HG03196 (cell line): ENCODE results near the gene HK3.
"Not testable (repeated sequence)": the region's sequence is repeated elsewhere in the genome, so short reads cannot be mapped to it uniquely, and the experiment has no call there.

Source experiments
- ATAC-seq: cut with Tn5 transposase; IDR thresholded peaks from one replicate; pipeline ENCODE4 v1.9.1; 2021; ENCODE audit not compliant: unreplicated experiment

Gene HK3

DNA sequence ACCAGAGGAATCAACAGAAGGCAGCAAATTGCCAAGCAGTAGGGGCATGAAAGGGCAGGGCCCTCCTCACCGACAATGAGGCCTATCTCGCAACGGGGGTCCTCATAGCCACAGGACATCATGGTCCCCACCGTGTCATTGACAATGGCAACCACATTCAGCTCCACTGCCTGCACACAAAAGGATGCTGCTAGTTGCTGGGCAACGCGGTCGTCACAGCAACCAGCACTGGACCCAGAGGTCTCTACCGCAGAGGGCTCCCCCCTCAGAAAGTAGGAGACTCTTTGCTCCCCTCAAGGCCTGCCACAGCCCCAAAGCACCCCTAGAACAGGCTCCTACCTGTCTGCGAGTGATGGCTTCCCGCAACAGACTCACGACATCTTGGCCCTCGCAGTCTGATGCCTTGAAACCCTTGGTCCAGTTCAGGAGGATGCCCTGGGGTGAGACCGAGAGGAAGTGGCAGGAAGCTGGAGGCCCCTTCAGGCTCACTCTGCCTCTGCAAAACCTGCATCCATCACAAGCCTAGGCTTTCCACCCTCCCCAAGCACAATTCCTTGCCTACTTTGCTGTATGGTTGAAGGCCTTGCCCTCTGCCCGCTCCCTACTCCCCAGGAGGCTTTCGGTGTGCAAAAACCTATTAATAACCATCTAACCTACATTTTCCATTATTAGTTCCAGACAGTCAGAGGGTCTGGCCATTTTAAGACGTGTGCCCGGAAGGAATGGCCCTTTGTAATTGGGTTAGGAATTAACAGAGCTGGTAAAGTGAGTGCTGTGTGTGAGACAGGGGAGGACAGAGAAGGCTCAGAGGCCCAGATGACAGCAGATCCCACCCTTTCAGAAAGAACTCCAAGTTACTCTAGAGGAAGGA, 15.2 kb downstream of the HK3 start:
- no peak for ATAC-seq

DNA sequence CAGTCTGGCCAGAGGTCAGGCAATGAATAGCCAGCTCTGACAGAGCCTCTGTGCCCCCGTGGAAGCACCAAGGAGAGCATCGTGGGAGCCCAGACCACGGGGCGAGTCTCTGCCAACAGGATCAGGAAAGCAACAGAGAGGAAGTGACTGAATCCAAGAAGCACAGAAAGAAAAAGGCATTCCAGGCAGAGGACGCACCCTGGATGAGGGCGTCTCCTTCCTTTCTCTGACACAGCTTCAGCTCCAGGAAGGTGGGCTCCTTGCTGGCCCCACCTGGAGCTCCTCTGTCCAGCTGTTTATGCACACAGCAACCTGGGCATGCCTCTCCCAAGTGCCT, 16.6 kb downstream of the HK3 start:
- no peak for ATAC-seq

DNA sequence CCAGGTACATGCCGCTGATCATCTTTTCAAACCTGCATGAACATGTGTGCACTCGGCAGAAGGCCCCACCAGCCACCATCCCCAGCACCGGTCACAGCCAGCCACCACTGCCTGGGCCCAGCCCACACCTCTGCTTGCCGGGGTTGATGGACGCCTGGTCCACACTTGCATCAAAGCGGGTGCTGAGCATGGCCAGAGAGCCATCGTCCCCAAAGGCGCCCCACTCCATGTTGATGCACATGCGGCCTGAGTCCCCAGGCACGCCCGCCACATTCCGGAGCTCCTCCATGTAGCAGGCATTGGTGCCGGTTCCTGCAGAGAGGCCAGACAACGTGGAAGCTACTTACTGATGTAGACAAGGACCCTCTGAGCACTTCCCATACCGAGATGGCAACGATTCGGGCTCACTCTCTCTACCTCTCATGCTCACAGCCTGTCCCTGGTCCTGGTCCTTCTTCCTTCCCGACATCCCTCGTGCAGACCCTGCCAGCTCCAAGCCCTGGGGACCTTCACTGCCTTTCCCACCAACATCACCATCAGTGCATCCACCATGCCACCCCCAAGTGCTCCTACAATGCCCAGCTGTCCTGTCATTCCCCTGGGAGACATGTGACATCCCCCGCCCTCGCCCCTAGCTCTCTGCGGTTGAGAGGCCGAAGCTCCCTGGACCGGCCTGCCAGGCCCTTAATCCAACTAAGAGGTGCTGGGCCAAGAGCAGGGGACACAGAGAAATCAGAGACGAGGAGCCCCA, 17.2 kb downstream of the HK3 start:
- ATAC-seq: no peak

DNA sequence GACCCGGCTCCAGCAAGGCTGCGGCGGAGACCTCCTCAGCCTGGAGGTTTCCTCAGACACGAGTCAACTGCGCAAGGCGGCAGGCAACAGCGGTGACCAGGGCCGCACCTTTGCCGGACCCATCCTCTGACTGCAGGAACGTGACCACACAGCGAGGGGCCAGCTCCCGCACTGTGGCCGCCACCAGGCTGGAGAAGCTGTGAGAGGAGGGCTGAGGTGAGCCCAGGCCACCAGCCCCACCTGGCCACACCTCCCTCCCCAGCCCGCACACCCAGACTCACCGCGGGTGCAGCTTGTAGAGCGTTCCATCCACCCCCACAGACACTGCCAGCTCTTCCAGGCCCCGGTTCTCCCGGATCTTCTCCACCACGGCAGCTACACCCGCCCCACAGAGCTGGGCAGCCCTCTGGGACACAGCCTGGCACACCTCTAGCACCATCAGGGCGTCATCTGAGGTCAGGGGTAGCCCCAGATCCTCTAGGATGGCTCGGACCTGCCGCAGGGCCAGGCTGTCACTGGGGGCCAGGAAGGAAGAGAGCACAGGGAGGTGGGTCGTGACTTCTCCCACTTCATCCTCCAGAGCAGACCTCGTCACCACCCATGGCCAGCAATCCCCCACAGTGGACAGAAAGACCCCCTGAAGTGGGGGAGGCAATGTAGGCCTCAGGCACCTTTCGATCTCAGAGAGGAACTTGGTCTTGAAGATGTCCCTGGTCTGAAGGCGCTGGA, 18.0 kb downstream of the HK3 start:
- no peak for ATAC-seq

DNA sequence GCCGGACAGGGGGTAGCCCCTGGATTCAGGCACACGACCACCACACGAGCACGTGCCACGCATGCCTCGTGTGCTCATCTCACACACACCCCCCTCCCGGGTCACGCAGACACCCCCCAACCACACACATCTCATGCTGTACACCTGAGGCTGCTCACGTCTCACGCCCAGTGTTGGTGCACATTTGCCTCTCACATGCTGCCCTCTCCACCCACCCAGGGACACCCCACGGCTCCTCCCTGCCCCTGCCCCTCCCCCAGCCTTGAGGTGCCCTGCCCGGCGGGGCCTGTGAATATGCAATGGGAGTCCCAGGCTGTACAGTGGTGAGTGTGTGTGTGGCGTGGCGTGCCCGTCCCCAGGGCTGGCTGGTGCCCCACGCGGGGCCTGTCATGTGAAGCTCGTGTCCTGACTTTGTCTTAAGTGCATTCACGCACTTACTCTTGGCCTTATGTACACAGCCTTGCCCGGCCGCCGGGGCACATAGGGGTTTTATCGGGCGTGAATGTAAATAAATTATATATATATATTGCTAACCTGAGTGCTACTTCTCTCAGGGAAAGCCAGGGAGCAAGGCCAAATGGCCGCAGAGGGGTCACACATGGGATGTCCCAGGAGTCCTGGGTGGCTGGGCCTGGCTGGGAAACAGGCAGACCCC, 18.7 kb downstream of the HK3 start:
- ATAC-seq: no peak

DNA sequence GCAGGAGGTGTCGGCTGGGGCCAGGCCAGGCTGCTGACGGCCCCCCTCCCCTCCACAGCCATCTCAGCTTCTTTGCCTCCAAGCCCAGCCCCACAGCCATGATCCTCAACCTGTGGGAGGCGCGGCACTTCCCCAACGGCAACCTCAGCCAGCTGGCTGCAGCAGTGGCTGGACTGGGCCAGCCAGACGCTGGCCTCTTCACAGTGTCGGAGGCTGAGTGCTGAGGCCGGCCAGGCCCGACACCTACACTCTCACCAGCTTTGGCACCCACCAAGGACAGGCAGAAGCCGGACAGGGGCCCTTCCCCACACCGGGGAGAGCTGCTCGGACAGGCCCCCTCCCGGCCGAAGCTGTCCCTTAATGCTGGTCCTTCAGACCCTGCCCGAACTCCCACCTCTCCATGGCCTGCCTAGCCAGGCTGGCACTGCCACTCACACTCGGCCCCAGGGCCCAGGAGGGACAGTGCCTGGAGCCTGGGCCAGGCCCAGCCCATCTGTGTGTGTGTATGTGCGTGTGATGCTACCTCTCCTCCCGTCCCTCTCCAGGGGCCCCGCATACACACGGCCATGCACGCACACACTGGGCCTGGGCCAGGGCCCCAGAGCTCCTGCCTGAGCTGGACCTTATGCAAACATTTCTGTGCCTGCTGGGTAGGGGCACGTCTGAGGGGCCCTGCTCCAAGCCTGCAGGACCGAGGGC, 19.3 kb downstream of the HK3 start:
- ATAC-seq: no peak

DNA sequence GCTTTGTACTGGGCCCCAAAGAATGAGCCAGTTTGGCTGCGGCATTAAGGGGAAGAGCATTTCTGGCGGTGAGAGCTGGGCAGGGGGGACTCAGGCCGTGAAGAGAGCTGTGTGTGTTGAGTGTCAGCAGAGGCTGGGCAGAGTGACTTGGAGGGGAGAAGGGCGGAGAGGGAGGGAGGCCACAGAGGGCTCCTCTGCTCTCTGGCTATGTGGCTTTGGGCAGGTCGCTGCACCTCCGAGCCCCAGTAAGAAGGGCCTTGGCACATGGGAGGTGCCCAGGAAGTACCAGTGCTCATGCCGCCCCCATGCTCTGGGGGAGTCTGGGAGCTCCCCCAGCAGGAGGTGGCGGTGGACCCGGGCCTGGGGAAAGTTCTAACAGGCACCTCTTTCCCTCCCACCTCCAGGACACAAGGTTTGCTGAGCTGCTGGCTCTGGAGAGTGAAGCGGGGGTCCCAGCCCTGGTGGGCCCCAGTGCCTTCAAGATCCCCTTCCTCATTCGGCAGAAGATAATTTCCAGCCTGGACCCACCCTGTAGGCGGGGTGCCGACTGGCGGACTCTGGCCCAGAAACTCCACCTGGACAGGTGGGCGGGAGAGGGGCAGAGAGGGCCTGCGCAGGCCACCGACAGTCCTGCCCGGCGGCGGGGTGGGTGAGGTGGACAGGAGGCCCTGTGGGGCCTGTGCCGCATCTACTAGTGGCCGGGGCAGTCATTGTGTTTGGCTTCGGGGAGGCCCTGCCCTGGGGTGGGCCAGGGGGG, 20.1 kb downstream of the HK3 start:
- ATAC-seq: no peak

DNA sequence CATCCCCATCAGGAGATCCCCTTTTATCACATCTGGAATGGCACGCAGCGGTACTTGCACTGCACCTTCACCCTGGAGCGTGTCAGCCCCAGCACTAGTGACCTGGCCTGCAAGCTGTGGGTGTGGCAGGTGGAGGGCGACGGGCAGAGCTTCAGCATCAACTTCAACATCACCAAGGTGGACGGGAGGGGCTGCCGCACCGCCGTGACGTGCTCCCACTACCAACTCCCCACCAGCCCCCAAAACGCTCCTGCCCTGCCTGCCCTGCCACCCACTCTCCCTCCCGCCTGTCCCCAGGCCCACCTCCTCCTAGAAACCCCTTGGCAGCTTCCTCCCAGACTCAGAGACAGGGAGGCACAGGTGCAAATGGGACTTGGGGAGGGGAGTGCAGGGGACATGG, 20.7 kb downstream of the HK3 start:
- ATAC-seq: no peak

DNA sequence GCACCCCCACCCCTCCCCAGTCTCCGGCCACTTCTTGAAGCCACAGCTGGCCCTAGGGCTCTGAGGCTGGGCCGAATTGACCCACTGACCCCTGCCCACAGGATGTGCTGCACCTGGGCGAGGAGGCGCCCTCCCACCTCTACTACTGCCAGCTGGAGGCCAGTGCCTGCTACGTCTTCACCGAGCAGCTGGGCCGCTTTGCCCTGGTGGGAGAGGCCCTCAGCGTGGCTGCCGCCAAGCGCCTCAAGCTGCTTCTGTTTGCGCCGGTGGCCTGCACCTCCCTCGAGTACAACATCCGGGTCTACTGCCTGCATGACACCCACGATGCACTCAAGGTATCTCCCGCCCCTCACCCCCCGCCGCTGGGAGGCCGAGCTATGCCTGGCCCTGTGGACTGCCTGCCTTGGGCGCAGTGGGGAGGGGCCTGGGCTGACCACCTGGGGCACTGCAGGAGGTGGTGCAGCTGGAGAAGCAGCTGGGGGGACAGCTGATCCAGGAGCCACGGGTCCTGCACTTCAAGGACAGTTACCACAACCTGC, 21.3 kb downstream of the HK3 start:
- no peak for ATAC-seq

DNA sequence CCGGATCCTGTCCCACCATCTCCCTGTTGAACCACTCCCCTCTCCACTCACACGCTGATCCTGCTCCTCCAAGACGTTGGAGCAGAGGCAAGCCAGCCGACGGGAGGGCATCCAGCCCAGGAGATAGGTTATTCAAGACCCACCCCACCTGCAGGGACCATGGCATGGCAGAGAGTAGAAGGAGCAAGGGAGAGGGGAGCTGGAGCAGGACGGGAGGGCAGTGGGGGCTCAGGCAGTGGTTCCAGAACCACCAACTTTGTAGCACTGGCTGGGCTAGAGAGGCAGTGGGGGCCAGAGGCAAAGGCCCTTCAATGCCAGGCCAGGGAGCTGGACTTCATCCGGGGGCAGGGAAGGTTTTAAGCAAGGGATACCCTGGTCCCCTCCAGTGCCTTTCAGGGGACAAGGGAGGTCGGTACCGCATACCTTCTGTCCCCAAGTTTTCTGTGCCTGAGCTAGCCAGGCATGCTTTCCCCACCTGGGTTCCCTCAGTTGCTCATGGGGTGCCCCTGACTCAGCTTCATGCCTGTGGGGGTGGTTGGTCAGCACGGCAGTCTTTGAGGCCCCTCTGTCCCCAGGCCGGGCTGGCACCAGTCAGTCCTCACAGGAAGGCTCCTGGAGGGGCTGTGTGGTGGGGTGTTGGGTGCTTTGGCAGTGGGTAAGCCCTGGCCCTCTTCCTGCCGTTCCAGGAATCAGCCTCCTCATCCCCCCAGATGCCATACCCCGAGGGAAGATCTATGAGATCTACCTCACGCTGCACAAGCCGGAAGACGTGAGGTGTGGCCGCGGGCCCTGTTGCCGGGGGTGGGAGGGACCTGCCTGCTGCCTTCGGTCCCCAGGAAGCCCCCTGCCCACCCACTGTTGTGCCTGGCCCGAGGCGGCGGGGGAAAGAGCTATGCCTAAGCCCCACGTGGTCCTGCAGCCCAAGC, 22.4 kb downstream of the HK3 start:
- no peak for ATAC-seq

DNA sequence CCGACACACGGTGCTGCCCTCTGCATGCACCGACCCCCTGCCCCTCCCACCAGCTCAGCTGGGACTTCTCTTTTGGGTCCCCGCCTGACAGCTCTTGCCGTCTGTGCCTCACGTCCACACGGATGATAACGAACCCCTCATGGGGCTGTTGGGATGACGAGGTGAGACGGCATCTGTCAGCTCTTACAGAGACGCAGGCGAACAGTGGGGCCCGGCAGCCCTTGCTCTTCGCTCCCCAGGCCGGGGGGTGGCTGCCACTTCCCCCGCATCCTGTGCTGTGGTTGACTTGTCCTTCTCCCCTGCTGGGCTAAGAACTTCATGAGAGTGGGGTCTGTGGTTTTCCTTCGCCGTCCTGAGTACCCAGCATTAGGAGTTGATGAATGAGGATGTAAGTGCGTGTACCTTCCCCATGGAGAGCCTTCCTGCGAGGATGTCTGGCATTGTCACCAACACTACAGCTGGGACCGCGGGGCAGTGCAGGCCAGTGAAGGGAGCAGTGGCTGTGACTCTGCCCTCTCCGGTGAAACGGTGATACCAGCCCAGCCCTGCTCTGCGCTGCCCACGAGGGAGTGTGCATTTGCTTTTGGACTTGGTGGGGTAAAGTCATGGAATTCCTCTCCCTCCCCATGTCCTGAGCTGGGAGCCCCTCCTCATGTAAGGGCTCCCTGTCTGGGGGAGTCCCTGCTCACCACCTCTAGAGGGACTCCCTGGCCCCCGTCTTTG, 23.2 kb downstream of the HK3 start:
- no peak for ATAC-seq

DNA sequence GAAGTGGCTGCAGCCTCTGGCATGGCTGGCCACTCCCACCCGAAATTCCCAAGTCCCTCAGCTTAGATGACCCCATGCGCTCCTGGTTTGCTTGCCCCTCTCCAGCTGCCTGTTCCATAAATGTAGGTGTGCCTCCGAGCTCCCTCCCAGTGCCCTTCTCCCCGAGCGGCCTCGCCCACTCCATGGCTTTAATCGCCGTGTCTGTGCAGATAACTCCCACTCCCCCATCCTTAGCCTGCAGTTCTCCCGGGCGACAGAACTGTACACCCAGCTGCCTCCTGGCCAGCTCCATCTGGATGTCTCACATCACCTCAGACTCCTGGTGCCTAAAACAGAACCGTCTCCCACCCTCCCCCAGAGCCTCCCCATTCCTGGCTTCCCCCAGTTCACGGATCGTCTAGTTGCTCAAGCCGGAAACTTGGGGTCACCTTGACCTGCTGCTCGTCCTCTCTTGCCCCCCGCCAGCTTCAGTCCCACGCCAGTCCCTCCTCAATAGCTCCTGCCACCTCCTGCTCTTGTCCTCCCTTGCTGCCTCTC, 24.1 kb downstream of the HK3 start:
- no peak for ATAC-seq

DNA sequence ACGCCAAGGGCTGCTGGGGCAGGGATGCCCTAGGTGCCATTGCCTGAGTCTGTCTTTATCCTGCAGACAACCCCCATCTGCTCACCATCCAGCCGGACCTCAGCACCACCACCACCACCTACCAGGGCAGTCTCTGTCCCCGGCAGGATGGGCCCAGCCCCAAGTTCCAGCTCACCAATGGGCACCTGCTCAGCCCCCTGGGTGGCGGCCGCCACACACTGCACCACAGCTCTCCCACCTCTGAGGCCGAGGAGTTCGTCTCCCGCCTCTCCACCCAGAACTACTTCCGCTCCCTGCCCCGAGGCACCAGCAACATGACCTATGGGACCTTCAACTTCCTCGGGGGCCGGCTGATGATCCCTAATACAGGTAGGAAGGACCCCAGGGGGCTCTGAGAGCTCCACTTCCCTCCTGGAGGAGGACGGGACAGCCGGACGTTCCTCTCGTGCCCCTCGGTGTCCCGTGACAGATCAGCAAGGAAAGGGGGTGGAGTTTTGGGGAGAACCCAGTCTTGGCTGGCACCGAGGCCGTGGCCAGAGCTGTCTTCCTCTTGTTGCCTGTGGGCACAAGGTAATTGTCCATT, 24.9 kb downstream of the HK3 start:
- no peak for ATAC-seq

DNA sequence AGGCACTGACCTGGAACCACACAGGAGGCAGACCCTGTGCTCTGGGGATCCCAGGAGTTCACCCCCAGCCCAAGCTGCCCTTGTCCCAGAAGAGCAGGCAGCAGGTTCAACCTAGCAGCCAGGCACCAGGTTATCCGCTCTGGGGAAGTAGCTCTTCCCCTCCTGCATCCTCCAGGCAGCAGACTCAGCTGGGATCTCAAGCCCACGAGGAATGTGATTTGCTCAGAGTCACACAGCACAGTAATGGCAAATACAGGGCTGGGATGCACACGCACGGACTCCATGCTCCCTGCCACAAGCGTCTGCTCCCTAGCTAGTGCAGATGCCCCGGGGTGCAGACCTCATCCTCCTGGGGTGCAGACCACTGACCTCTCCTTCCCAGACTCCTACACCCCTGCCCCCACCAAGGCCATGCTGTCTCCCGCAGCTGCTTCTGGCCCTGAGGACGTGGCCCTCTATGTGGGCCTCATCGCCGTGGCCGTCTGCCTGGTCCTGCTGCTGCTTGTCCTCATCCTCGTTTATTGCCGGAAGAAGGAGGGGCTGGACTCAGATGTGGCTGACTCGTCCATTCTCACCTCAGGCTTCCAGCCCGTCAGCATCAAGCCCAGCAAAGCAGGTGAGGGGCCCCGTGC, 25.5 kb downstream of the HK3 start:
- no peak for ATAC-seq

DNA sequence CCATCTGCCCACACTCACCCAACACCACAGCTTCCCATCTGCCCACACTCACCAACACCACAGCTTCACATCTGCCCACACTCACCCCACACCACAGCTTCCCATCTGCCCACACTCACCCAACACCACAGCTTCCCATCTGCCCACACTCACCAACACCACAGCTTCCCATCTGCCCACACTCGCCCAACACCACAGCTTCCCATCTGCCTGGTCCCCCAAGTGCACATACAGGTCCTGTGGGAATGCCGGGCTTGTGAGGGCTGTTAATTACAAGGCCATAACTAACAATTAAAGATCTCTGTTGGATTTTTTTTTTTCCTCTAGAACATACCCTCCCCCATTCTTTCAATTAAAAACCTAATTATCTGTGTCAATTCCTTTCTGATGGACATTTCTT, 26.1 kb downstream of the HK3 start:
- not testable (repeated sequence) for ATAC-seq

DNA sequence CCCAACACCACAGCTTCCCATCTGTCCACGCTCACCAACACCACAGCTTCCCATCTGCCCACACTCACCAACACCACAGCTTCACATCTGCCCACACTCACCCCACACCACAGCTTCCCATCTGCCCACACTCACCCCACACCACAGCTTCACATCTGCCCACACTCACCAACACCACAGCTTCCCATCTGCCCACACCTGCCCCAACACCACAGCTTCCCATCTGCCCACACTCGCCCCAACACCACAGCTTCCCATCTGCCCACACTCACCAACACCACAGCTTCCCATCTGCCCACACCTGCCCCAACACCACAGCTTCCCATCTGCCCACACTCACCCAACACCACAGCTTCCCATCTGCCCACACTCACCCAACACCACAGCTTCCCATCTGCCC, 26.6 kb downstream of the HK3 start:
- ATAC-seq: not testable (repeated sequence)

DNA sequence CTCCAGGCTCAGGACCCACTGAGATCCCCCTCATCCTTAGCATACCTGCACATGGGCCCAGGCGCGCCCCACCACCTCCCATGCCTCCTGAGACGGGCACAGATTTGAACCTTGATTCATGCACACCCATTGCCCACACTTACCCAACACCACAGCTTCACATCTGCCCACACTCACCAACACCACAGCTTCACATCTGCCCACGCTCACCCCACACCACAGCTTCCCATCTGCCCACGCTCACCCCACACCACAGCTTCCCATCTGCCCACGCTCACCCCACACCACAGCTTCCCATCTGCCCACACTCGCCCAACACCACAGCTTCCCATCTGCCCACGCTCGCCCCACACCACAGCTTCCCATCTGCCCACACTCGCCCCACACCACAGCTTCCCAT, 28.5 kb downstream of the HK3 start:
- ATAC-seq: not testable (repeated sequence)
